ENCODE measurements around the gene ITPR1.

The ITPR1 gene

GRCh38 chr3:4795905-4796304 lies 302.8 kb downstream of the ITPR1 start:
- DNase-seq = no peak

DNA sequence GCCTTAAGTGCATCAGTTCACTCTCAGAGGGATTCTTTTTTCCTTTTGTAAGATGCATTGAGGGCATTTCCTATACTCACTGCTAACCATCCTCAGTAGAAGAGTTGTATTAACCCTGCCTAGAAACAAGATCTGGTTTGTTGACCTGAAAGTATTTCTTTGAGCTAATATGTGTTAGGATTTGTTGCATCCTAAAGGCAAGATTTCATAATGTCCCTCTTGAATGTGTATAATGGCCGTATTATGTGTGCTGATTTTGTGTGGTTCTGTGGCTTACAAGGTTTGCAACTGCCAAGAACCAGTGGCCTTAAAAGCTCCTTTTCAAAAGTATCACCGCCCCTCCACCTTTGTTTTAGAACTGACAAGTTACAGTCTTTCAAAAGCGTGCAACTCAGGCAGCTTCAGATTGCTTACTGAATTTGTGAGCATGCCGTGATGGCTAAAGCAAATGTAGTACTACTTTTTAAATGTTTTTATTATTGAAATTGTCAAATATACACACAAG lies 304.1 kb downstream of the ITPR1 start:
- DNase-seq = no peak

GRCh38 chr3:4799266-4800256 lies 306.4 kb downstream of the ITPR1 start:
- DNase-seq = no peak

- DNase-seq = no peak
Observed at GRCh38 chr3:4800595-4800994, 307.4 kb downstream of the ITPR1 start.

GRCh38 chr3:4801892-4802291 lies 308.7 kb downstream of the ITPR1 start:
- DNase-seq = no peak

DNA sequence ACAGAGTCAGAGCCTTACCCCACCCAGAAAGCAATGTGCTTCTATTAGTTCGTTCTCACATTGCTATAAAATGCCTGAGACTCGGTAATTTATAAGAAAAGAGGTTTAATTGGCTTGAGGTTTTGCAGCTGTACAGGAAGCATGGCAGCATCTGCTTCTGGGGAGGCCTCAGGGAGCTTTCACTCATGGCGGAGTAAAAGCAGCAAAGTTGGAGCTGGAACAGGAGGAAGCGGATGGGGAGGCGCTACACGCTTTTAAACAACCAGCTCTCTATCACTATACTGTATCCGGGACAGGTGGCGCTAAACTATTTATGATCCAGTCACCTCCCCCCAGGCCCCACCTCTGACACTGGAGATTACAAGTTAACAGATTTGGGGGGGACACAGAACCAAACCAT lies 309.8 kb downstream of the ITPR1 start:
- DNase-seq = peak; percentile 12

DNA sequence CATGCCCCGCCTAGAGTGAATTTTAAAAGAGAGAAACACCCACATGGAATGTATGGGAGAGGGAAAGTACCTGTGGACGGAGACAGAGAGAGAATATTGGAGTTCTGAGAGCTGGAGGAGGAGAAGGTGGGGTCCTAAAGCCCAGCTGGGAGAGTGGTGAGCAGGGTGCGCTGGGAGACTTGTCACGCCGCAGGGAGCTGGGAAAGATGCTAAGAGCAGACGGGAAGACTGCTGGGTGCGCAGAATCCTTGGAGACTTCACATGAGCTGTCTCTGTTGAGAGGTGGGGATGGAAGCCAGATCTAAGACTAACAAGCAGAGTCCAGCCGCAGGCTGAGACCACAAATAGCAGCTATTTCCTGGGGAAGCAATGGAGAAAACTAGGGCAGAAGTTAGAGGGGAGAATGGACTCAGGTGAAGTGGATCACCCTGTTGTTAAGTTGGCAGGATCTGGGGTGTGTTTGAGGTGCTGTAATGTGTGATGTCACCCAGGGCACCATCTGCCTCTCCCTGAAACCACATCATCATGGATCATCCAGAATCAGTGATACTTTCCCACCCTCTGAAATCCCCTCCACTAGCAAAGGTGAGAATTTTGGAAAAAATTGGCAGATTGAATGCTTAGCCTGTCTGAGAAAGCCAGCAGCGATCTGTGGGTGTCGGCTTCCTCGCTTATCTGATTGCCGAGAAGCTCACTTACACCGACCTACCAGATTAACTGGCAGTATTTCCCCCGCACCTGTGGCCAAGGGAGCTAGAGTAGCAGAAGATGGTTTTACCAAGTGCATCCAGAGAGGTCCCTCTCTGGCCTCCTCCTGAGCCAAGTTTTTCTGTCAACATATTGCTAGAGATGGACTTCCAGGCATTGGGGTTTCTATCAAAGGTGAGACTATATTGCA lies 311.3 kb downstream of the ITPR1 start:
- no peak for DNase-seq

- no peak for DNase-seq
Observed at GRCh38 chr3:4805662-4806061, 312.5 kb downstream of the ITPR1 start.

DNA sequence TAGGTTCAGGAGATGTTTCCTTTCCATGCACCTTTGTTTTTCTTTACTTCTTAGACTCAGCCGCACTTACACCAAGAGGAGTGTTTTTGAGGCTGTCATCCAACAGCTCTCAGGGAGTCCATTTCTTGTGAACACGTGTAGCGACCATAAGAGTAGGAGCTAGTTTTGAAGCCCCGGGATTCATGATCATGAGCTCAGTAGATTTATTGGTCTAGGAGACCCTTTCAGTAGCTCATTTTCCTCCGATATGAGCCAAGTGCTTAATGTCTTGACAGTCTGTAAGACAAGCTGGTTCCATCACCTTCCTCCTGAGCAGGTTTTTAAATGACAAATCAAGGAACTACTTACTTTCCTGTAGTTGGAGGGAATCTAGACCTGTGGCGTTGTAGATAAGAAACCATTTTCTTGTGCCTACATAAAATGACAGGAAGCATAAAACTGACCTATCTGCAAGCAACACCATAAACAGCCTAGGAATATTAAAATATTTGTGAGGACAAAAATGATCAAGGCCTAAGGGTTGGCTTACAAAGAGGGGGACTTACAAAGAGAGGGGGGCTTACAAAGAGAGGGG lies 313.5 kb downstream of the ITPR1 start:
- no peak for DNase-seq

- no peak for DNase-seq
Observed at GRCh38 chr3:4807381-4808280, 314.5 kb downstream of the ITPR1 start.

DNA sequence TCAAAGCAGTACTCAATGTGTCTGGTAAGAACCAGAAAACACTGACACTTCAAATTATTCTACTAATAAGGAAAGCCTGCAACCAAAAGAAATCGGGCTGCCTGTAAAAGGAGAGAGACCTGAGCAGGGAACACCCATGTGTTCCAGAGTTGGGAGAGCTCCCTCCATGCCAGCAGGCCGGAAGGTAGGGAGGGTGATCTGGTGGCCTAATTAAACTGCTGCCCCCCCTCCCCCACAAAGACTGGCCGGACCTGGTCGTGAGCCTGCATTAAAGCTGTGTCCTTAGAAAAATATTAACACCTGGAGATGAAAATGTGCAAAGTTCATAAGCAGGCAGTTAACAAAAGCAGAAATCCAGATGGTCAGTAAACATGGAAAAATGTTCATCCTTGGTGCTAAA lies 315.5 kb downstream of the ITPR1 start:
- DNase-seq = no peak

DNA sequence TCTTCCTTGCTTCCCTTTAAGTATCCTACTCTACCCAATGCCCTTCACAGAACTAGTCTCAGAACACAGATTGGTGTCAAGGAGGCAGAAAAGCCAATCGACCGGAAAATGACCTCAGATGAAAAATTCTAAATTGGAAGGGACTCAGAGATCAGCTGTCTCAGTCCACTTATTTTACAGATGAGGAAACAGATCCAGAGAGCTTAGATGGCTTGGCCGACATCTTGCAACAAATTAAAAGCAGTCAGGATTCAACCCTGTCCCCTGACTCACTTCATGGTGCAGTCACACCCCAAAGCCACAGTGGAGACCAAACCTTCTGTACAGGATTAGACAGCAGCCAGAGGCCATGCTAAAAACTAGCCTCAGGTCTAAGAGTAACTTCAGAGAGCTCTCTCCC lies 316.8 kb downstream of the ITPR1 start:
- no peak for DNase-seq

GRCh38 chr3:4812591-4812990 lies 319.4 kb downstream of the ITPR1 start:
- DNase-seq = no peak

DNA sequence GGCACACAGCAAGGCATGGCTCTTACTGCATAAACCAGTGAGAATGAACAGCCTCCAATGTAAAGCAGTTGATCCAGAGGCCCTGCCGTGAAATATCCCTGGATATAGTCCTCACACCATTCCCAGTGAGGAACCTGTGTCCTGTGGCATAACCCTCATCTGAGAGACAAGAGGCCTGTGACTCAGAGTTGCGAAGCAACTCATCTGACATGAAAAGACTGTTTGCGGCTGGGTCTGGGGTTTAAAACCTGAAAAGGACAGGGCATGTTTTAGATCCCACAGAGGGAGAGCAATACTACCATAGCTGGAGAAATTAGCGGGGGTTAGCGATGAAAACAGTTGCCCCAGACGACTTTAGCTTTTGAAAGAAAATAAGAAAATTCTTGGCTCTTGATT lies 320.8 kb downstream of the ITPR1 start:
- DNase-seq = no peak

DNA sequence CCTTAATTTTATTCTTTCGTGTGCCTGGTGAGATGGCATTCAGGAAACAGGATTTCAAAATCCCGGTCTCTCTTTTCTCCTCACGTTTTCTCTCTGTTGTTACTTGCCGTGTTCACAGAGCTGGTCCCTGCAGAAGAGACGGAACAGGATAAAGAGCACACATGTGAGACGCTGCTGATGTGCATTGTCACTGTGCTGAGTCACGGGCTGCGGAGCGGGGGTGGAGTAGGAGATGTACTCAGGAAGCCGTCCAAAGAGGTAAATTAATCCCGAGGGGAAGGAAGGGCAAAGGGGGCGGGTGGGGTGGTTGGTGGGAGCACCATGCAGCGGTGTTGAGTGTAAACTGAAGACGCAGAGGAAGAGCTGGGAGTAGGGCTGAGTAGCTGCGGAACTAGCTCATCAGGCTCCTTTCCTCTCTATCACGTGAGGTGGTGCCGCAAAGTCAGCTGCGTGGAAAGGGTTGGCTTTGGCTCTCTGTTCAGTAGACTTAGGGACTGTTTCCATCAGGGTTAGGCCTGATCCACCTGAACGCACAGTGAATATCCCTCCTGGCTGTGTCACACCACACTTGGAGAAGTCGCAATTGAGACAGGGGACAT lies 321.3 kb downstream of the ITPR1 start:
- DNase-seq = no peak

DNA sequence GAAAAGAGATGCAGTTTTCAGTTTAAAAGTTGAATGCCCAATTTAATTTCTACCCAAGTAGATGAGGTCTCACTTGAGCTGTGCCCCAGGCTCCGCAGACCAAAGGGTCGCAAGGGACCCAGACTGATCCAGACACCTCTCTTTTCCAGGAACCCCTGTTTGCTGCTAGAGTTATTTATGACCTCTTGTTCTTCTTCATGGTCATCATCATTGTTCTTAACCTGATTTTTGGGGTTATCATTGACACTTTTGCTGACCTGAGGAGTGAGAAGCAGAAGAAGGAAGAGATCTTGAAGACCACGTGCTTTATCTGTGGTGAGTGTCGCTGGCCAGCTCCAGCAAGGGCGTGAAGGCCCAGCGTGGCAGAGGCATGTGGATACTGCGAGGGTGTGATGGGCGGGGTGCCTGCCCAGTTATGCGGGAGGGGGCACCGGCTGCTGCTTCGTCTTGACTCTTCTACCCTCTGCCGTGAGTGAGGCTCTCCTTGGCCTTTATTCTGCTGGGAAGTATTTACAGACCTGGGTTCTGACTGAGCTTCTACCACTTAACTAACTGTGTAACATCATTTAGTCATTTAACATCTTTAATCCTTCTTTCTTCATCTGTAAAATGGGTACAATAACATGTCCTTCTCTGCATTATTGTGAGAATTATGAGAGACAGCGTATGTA lies 321.9 kb downstream of the ITPR1 start:
- no peak for DNase-seq

GRCh38 chr3:4816306-4816705 lies 323.2 kb downstream of the ITPR1 start:
- no peak for DNase-seq

DNA sequence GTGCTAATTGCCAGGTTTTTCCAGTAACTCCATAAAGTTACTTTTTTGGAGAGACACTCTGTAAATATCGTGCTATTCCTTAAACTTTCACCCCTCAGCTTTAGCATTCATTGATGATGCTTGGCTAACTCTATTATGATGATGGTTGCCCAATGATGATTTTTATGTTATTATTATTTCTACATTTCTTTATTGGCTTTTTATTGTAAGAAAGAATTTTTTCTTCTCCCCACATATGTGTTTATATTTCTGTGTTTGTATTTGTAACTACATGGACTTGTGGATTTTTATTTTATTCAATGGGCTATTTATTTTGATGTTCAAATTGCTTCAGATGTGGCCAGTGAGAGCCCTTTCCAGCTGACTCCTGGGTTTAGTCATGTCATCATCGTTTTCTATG lies 323.6 kb downstream of the ITPR1 start:
- no peak for DNase-seq

GRCh38 chr3:4817128-4817527 lies 324.0 kb downstream of the ITPR1 start:
- no peak for DNase-seq

DNA sequence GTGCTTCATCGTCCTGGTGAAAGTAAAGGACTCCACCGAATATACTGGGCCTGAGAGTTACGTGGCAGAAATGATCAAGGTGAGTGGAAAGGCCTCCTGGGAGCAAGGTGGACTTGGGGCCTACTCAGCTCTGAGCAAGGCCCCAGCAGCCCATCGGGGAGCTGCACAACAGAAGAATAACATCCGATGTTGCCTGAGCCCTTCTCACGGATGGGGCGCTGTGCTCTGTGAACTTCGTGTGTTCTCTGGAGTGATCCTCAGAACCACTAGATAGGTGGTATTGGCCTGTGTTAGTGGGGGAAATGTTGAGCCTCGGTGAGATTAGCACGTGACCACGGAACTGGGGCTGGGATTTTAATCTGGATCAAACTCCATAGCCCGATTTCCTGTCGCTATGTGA lies 325.0 kb downstream of the ITPR1 start:
- DNase-seq = no peak
